Ovary (tissue), 9 donors: ENCODE measurements around the gene STEAP3. TPM values are rescaled to one million over a fixed set of nuclear protein-coding genes. Genes with fewer than 3 reads are reported as not detected.

Experiments
- DNase-seq, 5 donors: peaks; one replicate each; pipeline ENCODE4 v3.0.0-alpha.2; 2019 to 2020
- H3K27ac ChIP-seq, 2 donors: fragments of 200-600 bp; one replicate each; pipeline versions ENCODE4 v1.5.1 to v1.8.0; 2019 to 2022
- H3K27me3 ChIP-seq: fragments of 200-600 bp; one replicate; pipeline ENCODE4 v1.8.0; 2022
- H3K36me3 ChIP-seq: fragments of 200-600 bp; sonication (generic); one replicate; pipeline ENCODE4 v1.5.1; 2019
- H3K4me1 ChIP-seq: one replicate; pipeline ENCODE4 v1.8.1; 2013; ENCODE audit warnings: mild to moderate bottlenecking, moderate library complexity; ENCODE audit not compliant: insufficient read depth
- H3K4me3 ChIP-seq: fragments of 200-600 bp; sonication (generic); one replicate; pipeline ENCODE4 v1.5.1; 2017
- H3K9me3 ChIP-seq, 2 donors: fragments of 200-600 bp in 1 of 2; sonication (generic) in 1 of 2; one replicate each; pipeline versions ENCODE4 v1.5.1 to v1.8.1; 2013 to 2019; ENCODE audit warnings: mild to moderate bottlenecking in 1 of 2, moderate library complexity in 1 of 2
- CTCF ChIP-seq, 3 donors: fragments of 450-650 bp in 2 of 3; fragments of 200-600 bp in 1 of 3; IDR thresholded peaks; one replicate each; pipeline versions ENCODE4 v1.5.1 to v1.8.0; 2016 to 2022; ENCODE audit warnings: antibody characterized with exemption in 3 of 3, mild to moderate bottlenecking in 1 of 3
- EP300 ChIP-seq: sonication (generic); formaldehyde crosslinking; IDR thresholded peaks from one replicate; pipeline ENCODE4 v1.6.1; 2017; ENCODE audit warnings: antibody characterized with exemption
- POLR2A ChIP-seq: fragments of 450-650 bp; IDR thresholded peaks from one replicate; pipeline ENCODE4 v1.6.1; 2017; ENCODE audit warnings: antibody characterized with exemption, mild to moderate bottlenecking, moderate library complexity
- WGBS, 3 donors: extraction: QIAGEN DNeasy Blood & Tissue Kit in 1 of 3; methylation state at CpG; one replicate each; pipeline versions ENCODE4 v1.1.5 to v1.1.7; 2013 to 2017; 5-methylcytosine and 5-hydroxymethylcytosine counted together
- intact Hi-C, 4 donors: fragments of 100-400 bp; cut with DNase I; formaldehyde crosslinking; loops; one replicate each; pipeline versions ENCODE4 v1.11.0 to v1.15.1; 2022 to 2023
- polyA plus RNA-seq, 2 donors: library from polyadenylated mRNA; stranded (reverse); fragments of 200-250 nt in 1 of 2; fragments of 350-450 nt in 1 of 2; fragmentation: Illumina TruSeq in 1 of 2; extraction: RNeasy Lipid Tissue Mini Kit (QIAGEN cat#74804) in 1 of 2; gene quantifications; one replicate each; pipeline ENCODE4 v1.2.3, GENCODE V29; 2013 to 2014
- total RNA-seq, 7 donors: library from RNA; depleted of rRNA in 2 of 7; stranded (reverse); fragments of >200 nt in 2 of 7; fragmentation: NEBNext Ultra II Directional in 3 of 7; extraction: Animal tissue kit (Norgen Biotek cat#: 25700) in 3 of 7; gene quantifications; one replicate each; pipeline versions ENCODE4 v1.1.0 to v1.2.4, GENCODE V29; 2016 to 2023
- donor health status: DM: no; HTN: no; CAD: no; lungs with moderate emphysema.
- donor health status: DM: no; HTN: no; CAD: no.
- donor health status: Bipolar disorder and iron deficiency.
- donor health status: DM: yes; HTN: yes; CAD: no.
- donor health status: DM: no; HTN: no; CAD: no.
- donor health status: DM: yes; HTN: yes; CAD: no.

STEAP3 gene
- total and polyA plus RNA-seq, 9 donors, result 2.3 to 13.3 (median 5.8) TPM

- TF ChIP-seq EP300, result no peak
- TF ChIP-seq CTCF (IDR thresholded peaks at IDR 0.05), result no peak
- no peak for TF ChIP-seq POLR2A
- no peak overlapping the region for H3K27ac ChIP-seq
- no peaks in the 10 kb centered on the region for H3K9me3 ChIP-seq
- no peak overlapping the region for H3K4me3 ChIP-seq
- no peaks in the 10 kb centered on the region for H3K36me3 ChIP-seq
- intact Hi-C loops, result no loop called here
- H3K4me1 ChIP-seq, result no peaks in the 10 kb centered on the region
- no peak for DNase-seq
- 81 to 95% (median 82%) methylated on average over 7 of the region's 7 CpGs for WGBS, 3 donors
- no peaks in the 10 kb centered on the region for H3K27me3 ChIP-seq
Observed at GRCh38 chr2:119179991-119180390, 43.6 kb upstream of the STEAP3 start.

- DNase-seq, result peak in 1 of 5 donors; percentile 19
- H3K27ac ChIP-seq, result no peak overlapping the region
- H3K4me3 ChIP-seq, result no peak overlapping the region
- TF ChIP-seq POLR2A, result no peak
- no peak for TF ChIP-seq EP300
- H3K36me3 ChIP-seq, result no peaks in the 10 kb centered on the region
- H3K27me3 ChIP-seq, result no peaks in the 10 kb centered on the region
- H3K4me1 ChIP-seq, result no peaks in the 10 kb centered on the region
- WGBS, 3 donors, result 55 to 62% (median 57%) methylated on average over 5 of the region's 5 CpGs
- H3K9me3 ChIP-seq, result no peaks in the 10 kb centered on the region
- intact Hi-C loops, result no loop called here
Observed at GRCh38 chr2:119180892-119181291, 42.7 kb upstream of the STEAP3 start.

GRCh38 chr2:119181391-119181790, 42.2 kb upstream of the STEAP3 start:
- H3K27ac ChIP-seq, result no peak overlapping the region
- intact Hi-C loops, result no loop called here
- DNase-seq, result no peak
- TF ChIP-seq CTCF (IDR thresholded peaks at IDR 0.05) (no peak), EP300 (no peak), POLR2A (no peak)
- WGBS, 3 donors, result 90 to 95% (median 92%) methylated on average over 10 of the region's 10 CpGs
- no peaks in the 10 kb centered on the region for H3K4me1 ChIP-seq
- no peak overlapping the region for H3K4me3 ChIP-seq
- no peaks in the 10 kb centered on the region for H3K27me3 ChIP-seq
- no peaks in the 10 kb centered on the region for H3K9me3 ChIP-seq
- H3K36me3 ChIP-seq, result no peaks in the 10 kb centered on the region

GRCh38 chr2:119181791-119182445, 41.7 kb upstream of the STEAP3 start:
- 83 to 91% (median 90%) methylated on average over 13 of the region's 13 CpGs for WGBS, 3 donors
- intact Hi-C loops, result no loop called here
- no peak for DNase-seq
- Histone ChIP-seq H3K4me1 (no peaks in the 10 kb centered on the region), H3K36me3 (no peaks in the 10 kb centered on the region), H3K27me3 (no peaks in the 10 kb centered on the region), H3K9me3 (no peaks in the 10 kb centered on the region), H3K27ac (no peak overlapping the region), H3K4me3 (no peak overlapping the region)
- TF ChIP-seq POLR2A, result no peak
- no peak for TF ChIP-seq CTCF (IDR thresholded peaks at IDR 0.05)
- no peak for TF ChIP-seq EP300

GRCh38 chr2:119184512-119184911, 39.1 kb upstream of the STEAP3 start:
- no peak for TF ChIP-seq POLR2A
- no peak for TF ChIP-seq CTCF (IDR thresholded peaks at IDR 0.05)
- no peak for TF ChIP-seq EP300
- Histone ChIP-seq H3K36me3 (no peaks in the 10 kb centered on the region), H3K27ac (no peak overlapping the region), H3K9me3 (no peaks in the 10 kb centered on the region), H3K27me3 (no peaks in the 10 kb centered on the region), H3K4me1 (no peaks in the 10 kb centered on the region), H3K4me3 (no peak overlapping the region)
- WGBS, 3 donors, result 89 to 93% (median 90%) methylated on average over 7 of the region's 7 CpGs
- no peak for DNase-seq
- intact Hi-C loops, result no loop called here
